GM18858 (cell line): ENCODE measurements around the gene SAFB.
"Not testable (repeated sequence)": the region's sequence is repeated elsewhere in the genome, so short reads cannot be mapped to it uniquely, and the experiment has no call there.

Source experiments
- ATAC-seq: cut with Tn5 transposase; IDR thresholded peaks from one replicate; pipeline ENCODE4 v1.9.1; 2021; ENCODE audit not compliant: unreplicated experiment

Gene SAFB

GRCh38 chr19:5594521-5594950 is 28.3 kb upstream of the SAFB start:
- no peak for ATAC-seq

- no peak for ATAC-seq
Observed at GRCh38 chr19:5595129-5595528, 27.8 kb upstream of the SAFB start.

DNA sequence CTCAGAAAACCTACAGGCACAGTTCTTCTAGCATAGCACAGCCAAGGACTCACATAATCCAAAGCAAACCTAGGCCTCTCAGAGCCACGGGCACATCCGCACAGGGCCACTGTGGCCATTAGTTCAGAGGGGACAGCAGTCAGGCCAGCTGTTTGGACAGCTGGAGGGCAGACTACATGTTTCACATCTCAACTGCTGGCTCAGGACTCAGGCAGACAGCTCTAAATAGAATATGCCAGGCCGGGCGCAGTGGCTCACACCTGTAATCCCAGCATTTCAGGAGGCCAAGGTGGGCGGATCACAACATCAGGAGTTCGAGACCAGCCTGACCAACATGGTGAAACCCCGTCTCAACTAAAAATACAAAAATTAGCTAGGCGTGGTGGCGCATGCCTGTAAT is 27.1 kb upstream of the SAFB start:
- no peak for ATAC-seq

DNA sequence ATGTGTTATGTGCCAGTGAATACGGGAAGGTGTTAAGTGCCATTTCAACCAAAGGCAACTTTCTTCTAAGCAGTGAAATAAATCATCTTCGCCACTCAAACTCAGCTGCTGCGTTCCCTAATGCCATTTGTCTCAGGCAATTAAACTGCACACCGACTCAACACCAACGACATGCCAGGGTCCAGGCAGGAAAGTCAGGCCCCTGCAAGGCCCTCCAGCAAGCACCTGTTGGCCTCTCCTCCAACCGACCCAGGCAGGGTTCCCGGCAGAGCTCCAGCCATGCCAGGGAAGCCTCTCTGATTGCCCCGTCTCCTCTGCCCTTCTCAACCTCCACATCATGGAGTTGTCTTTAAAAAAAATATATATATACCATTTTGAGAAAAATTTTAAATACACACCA is 22.1 kb upstream of the SAFB start:
- ATAC-seq: no peak

GRCh38 chr19:5603626-5604025 is 19.3 kb upstream of the SAFB start:
- no peak for ATAC-seq

DNA sequence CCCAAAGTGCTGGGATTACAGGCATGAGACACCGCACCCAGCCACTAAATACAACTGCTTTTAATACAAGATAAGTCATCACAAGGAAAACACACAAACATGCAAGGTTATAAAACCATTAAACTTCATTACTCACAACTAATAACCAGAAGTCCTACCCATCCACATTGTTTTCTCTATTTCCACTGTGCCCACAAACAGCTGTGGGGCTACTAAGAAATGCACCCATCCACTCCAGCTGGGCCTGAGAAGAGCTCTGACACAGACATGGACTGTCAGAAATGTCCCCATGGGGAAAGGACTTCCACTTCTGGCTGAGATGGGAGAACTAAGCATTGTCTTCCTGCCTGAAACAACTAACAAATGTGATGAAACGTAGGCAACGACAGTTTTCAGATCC is 17.5 kb upstream of the SAFB start:
- no peak for ATAC-seq

GRCh38 chr19:5607318-5608275 is 15.3 kb upstream of the SAFB start:
- no peak for ATAC-seq

DNA sequence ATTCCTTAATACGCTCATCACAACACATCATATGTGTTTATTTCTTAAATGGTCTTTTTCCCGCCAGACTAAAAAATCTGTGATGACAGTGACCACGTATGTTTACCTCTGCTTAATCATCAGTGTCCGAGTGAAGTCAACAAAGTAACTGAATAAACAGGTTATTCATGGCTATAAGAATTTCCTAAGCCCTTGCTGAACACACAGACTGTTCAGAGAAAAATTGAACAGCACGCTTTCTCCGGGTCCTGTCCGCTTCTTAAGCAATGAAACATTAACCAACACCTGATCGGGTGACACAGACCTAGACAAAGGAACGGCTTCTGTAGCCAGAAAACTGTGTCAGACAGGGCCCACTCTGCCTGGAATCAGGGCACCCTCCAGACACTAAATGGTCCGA is 14.6 kb upstream of the SAFB start:
- ATAC-seq: no peak

DNA sequence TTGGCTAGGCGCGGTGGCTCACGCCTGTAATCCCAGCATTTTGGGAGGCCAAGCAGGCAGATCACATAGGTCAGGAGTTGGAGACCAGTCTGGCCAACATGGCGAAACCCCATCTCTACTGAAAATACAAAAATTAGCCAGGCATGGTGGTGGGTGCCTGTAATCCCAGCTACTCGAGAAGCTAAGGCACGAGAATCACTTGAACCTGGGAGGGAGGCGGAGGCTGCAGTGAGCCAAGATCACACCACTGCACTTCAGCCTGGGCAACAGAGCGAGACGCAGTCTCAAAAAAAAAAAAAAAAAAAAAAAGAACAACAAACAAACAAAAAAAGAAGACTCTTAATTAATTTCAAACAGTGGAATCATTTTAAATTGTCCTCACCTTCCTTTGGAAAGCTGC is 14.1 kb upstream of the SAFB start:
- not testable (repeated sequence) for ATAC-seq

GRCh38 chr19:5609881-5610448 is 12.9 kb upstream of the SAFB start:
- ATAC-seq: no peak

GRCh38 chr19:5612891-5613865 is 9.7 kb upstream of the SAFB start:
- ATAC-seq: no peak

GRCh38 chr19:5615756-5616327 is 7.0 kb upstream of the SAFB start:
- no peak for ATAC-seq

DNA sequence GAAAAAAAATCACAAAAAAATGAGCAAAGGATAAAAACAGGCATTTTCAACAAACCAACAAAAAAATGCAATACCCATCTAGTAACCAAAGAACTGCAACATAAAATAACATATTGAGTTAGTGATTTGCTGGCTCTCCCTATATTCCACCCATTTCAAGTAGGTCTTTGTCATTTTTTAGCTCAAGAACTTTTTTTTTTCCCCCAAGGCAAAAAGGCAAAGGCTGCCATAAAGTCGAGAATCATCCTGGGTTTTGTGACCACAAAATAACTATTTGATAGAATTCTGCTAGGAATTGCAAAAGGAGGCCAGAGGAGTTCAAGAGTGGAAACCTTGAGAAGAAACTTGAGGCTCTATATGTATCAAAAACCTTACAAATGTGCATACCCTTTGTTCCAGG is 5.8 kb upstream of the SAFB start:
- ATAC-seq: no peak

- ATAC-seq: no peak
Observed at GRCh38 chr19:5618591-5618990, 4.3 kb upstream of the SAFB start.

DNA sequence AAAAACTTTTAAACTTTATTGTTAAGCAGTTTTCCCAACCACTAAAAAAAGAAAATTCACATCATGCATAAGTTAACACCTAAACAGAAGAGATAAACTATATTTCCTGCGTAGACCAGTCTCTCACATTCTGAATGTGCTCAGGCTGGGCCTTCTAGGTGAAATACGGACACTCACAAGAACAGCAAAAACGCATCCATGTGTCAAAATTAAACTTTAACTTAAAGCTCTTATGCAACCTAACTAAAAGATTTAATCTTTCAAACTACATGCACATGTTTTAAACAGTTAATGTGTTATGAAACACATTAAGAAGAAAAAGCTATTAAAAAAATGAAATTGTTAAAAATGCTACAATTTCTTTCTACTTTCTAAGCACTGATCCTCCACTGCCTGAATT is 2.9 kb upstream of the SAFB start:
- no peak for ATAC-seq

- no peak for ATAC-seq
Observed at GRCh38 chr19:5621311-5621944, 1.5 kb upstream of the SAFB start.

GRCh38 chr19:5621945-5622464 is 878 bp upstream of the SAFB start:
- ATAC-seq: no peak

DNA sequence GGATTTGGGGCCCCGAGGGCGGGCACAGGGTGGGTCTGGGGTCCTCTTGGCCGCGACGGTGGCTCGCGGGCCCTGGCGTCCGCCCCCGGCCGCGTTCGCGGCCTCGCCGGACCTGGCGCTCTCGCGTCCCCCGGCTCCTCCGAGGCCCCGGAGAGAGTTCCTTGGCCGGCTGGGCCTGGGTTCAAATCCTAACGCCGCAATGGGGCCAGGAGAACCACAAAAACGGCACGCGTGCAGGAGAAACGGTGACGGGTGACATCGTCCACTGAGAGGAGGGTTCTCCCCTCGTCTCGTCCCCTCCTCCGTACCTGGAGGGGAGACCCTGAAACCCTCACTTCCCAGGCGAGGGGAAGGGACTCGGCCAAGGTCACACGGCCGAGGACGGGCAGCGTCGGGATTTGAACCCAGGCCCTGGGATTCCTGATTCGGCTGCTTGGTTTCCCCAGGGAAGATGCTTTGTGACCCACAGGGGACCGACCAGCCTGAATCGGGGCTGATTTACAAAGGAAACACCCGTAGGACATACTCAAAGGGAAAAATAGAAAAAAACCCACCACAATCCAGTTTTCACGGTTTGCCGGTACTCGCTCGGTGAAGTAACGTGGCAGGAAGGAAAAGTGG is 624 bp downstream of the SAFB start:
- no peak for ATAC-seq

GRCh38 chr19:5624018-5624663 is 1.3 kb downstream of the SAFB start:
- no peak for ATAC-seq
